Measurements from ENCODE around the gene MTREX. TPM values are rescaled to one million over a fixed set of nuclear protein-coding genes. Genes with fewer than 3 reads are reported as not detected.
A peak's percentile ranks its signal among the peaks of the same experiment; 100 is the strongest.

MTREX gene
- total RNA-seq, 1 donor from 2014 or later: 135 TPM

- DNase-seq: no peak
Observed at GRCh38 chr5:55437452-55437851, 129.7 kb downstream of the MTREX start.

DNA sequence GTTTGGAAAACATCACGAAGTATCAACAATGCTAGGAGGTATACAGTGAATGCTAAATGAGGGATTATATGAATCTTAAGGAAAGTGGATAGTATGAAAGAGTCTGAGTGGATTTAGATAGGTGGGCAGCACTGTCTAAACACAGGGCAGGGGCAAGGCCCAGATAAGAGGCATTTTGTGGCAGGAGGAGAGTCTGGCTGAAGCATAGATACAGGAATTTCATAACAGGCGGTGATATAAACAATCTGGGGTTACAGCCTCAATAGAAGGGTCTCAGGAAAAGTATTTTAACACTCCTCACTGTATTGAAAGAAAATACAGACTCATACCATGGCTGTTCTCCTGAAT, 130.0 kb downstream of the MTREX start:
- no peak for DNase-seq

DNA sequence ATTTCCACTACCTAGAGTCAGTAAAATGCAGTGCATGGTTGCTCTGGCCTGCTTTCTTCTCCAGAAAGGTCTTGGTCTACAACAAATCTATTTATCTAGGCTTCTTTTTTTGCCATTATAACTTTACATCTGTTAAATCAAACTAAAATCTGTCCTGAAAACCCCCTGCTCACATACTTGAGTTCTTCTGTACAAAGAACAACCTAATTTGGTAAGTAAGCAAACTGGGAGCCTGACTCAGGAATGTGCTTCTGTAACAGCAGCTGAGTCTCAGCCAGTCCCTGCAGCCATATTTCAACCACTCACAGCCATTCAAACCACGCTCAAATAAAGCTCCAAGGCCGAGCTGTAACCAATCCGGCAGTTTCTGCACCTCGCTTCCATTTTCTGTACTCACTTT, 131.2 kb downstream of the MTREX start:
- DNase-seq: no peak

- peak; percentile 44 for DNase-seq
Observed at GRCh38 chr5:55440188-55440646, 132.4 kb downstream of the MTREX start.

DNA sequence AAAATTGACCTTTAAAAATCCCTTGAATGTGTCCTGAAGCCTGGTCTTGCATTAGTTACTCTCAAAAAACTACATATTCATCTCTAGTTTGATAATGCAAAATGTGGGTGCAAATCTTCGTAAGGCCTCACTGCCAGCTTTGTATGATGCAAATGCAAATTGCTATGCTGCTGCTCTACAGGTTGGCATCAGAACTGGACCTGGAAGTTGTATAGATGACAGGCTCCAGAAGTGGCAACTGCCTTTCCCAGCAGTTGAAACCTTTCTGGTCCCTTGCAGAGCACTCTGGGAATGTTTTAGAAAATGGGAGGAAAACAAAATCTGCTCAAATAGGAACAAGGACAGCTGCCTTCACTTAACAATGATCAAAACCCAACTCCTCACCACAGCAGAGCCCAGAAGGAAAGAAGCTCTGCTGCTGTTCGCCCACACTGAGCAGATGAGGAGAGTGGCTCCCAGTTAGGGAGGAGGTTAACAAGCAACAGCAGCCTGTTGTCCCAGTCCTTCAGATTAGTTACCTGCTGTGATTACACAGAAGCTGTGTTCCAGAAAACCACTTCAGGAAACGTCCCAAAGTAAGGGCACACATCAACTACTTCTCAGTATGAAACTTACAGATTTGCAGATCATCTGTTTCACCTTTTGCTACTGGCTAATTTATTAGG, 133.4 kb downstream of the MTREX start:
- no peak for DNase-seq

DNA sequence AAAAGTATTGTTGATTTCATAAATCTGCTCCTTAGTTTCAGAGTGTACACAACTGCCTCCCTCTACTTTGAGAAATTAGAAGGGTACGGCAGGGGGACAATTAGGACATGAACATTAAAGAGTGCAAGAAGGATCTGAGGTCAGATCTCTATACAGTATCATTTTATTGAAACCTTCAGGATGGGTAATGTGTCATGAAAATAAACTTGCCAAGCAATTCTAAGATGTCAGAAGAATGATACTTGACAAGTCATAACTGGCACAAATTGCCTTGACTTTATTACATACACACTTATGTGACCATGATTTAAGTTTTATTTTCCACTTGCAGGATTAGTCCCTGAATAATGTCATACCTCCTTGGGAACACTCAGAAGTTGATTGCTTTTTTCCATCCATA, 134.2 kb downstream of the MTREX start:
- no peak for DNase-seq

DNA sequence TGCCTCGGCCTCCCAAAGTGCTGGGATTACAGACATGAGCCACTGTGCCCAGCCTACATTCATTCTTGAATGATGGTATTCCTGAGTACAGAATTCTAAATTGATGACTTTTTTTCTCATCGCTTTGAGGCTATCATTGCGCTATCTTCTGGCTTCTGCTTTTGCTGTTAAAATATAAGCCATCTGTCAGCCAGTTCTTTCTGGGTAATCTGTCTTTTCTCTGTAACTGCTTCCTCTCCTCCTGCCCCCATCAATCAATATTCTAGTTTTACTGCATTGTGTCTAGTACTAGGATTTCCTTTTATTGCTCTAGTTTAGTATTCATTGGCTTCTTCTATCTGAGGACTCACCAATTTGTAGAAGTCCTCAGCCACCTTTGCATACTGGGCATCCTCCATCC, 138.0 kb downstream of the MTREX start:
- no peak for DNase-seq

- no peak for DNase-seq
Observed at GRCh38 chr5:55446640-55447351, 139.0 kb downstream of the MTREX start.

- DNase-seq: no peak
Observed at GRCh38 chr5:55450050-55450765, 142.4 kb downstream of the MTREX start.

DNA sequence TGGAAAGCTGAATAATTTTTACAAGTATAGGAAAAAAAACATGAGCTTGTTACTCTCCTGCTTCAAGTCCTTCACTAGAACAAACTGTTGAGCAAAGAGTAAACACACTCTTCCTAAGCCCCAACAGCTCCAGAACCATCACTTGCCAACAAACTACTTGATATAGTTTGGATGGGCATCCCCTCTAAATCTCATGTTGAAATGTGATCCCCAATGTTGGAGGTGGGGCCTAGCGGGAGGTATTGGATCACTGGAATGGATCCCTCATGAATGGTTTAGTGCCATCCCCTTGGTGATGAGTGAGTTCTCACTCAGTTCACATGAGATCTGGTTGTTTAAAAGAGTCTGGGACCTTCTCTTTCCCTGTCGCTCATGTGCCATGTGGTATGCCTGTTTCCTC, 144.2 kb downstream of the MTREX start:
- no peak for DNase-seq

- DNase-seq: no peak
Observed at GRCh38 chr5:55453211-55453610, 145.4 kb downstream of the MTREX start.

DNA sequence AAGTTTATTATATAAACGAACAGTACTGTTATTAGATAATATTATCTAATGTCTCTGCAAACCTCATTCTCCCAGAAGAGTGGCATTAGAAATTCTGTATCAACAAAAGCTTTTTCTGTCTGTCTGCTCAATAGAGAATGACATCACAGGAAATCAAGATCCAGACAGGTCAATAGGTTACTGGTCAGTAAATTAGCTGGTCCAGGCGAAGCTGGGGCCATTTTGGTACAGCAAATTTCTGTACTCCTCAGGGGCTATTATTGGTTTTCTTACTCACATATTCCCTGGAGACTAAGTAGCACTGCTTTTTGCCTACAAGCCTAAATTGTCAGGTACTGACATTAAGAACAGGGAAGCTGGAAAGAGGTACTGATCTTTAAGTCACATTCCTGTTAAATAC, 146.5 kb downstream of the MTREX start:
- peak; percentile 55 for DNase-seq

- DNase-seq: no peak
Observed at GRCh38 chr5:55456216-55456895, 148.6 kb downstream of the MTREX start.

DNA sequence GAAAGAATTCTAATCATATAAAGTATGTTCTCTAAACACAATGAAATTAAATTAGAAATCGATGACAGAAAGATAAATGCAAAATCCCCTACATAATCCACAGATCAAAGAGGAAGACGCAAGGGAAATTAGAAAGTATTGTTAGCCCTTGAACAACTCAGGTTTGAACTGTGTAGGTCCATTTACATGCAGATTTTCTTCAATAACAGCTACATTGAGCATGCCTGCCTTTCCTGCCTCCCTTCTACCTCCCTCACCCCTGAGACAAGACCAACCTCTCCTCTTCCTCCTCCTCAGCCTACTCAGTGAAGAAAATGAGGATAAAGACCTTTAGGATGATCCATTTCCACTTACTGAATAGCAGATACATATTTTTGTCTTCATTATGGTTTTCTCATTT, 151.8 kb downstream of the MTREX start:
- no peak for DNase-seq

DNA sequence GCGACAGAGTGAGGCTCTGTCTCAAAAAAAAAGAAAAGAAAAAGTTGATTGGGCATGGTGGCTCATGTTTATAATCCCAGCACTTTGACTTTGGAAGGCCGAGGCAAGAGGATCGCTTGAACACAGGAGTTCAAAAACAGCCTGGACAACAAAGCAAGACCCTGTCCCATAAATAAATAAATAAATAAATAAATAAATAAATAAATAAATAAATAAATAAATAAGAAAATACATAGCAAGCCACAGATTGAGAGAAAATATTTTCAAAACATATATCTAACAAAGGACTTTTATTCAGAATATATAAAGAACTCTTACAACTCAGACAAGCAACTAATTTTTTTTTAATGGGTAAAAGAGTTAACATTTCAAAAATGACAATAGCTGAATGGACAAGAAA, 155.8 kb downstream of the MTREX start:
- no peak for DNase-seq

DNA sequence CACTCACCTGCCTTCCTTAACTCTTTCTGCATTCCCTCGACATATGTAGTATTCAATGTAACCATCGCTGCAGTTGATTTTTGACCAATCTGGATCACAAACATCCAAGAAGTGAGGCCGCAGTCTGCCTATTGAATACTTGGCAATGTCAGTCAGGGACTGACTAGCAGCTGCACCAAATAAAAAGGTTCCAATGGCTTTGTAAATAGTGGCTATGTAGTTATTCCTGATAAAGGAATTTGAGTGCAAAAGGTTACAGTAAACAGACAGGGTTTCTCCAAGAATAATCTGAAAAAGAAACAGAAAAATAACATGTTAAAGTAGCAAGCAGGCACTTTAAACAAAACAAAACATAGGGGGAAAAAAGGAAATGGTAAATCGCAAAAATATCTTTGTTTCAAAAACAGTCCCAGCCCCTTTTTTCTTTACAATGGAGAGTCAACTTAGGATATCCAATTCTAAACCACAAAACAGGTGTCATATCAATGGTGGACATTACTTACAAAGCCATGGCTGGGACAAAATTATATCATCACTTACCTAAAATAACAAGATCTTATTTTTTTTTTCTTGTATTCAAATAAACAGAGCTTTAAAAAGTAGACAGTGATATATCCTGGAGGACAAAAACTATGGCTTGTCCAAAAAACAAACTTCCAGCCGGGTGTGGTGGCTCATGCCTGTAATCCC, 160.2 kb downstream of the MTREX start:
- peak; percentile 11 for DNase-seq

GRCh38 chr5:55469839-55470238, 162.1 kb downstream of the MTREX start:
- DNase-seq: no peak

- DNase-seq: no peak
Observed at GRCh38 chr5:55470282-55470681, 162.5 kb downstream of the MTREX start.

DNA sequence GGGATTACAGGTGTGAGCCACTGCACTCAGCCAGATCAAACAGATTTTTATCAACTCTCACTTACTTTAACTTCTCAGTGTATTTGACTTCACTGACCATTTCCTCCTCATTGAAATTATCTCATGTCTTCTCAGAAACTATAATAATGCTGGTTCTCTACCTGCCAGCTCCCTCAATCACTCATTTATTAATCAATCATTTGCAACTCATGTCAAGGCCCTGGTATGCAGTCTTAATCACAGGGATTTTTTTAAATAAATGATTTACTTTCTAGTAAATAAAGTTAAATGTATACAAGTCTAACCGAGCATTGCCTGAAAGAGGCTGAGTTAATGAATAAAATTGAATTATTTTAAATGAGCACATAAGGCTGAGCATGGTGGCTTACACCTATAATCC, 163.7 kb downstream of the MTREX start:
- DNase-seq: no peak

GRCh38 chr5:55472642-55473041, 164.9 kb downstream of the MTREX start:
- DNase-seq: no peak

All from dermis blood vessel endothelial cell (primary cell).